Type B pancreatic cell (in vitro differentiated cells): Measurements from ENCODE around the gene ELAC2. TPM values are rescaled to one million over a fixed set of nuclear protein-coding genes. Genes with fewer than 3 reads are reported as not detected.

ENCODE experiments used
- DNase-seq: peaks from one replicate; pipeline ENCODE4 v3.0.0; 2021; ENCODE audit warnings: mixed read lengths; ENCODE audit not compliant: unreplicated experiment; ENCODE audit errors: extremely low spot score
- H3K27ac Mint-ChIP-seq: 2 replicates; pipeline ENCODE4 v1.8.0; 2021; ENCODE audit warnings: mild to moderate bottlenecking, mixed read lengths
- H3K27me3 Mint-ChIP-seq: 2 replicates; pipeline ENCODE4 v1.8.0; 2021; ENCODE audit warnings: mixed read lengths
- H3K36me3 Mint-ChIP-seq: 2 replicates; pipeline ENCODE4 v1.8.0; 2021; ENCODE audit warnings: mixed read lengths
- H3K4me1 Mint-ChIP-seq: one replicate; pipeline ENCODE4 v1.8.0; 2021; ENCODE audit warnings: mixed read lengths; ENCODE audit not compliant: unreplicated experiment
- H3K4me3 Mint-ChIP-seq: 2 replicates; pipeline ENCODE4 v1.8.0; 2021; ENCODE audit warnings: mild to moderate bottlenecking, mixed read lengths
- H3K9me3 Mint-ChIP-seq: 2 replicates; pipeline ENCODE4 v1.8.0; 2021; ENCODE audit warnings: mixed read lengths
- CTCF ChIP-seq: fragments of 200-600 bp; sonication (generic); conservative IDR thresholded peaks from 2 replicates; pipeline ENCODE4 v1.5.0; 2021; ENCODE audit warnings: antibody characterized with exemption, mild to moderate bottlenecking
- total RNA-seq: library from RNA; stranded (reverse); gene quantifications from 2 replicates; pipeline ENCODE4 v1.2.1, GENCODE V29; 2021; ENCODE audit warnings: low replicate concordance

ELAC2 gene
- total RNA-seq, 1 donor from 2014 or later = 55.8 TPM

- peaks cover 3% of the 10 kb centered on the region for H3K4me1 Mint-ChIP-seq
- no peaks in the 10 kb centered on the region for H3K36me3 Mint-ChIP-seq
- peak overlapping the region; percentile 68 for H3K4me3 Mint-ChIP-seq
- peaks cover 15% of the 10 kb centered on the region for H3K27me3 Mint-ChIP-seq
- H3K27ac Mint-ChIP-seq = no peak overlapping the region
- TF ChIP-seq CTCF = no peak
- DNase-seq = no peak
- no peaks in the 10 kb centered on the region for H3K9me3 Mint-ChIP-seq
Observed at GRCh38 chr17:12973496-12974004, 44.3 kb downstream of the ELAC2 start.

- Mint-ChIP-seq H3K4me1 (no peaks in the 10 kb centered on the region), H3K36me3 (peaks cover 8% of the 10 kb centered on the region), H3K27me3 (peaks cover 5% of the 10 kb centered on the region), H3K9me3 (no peaks in the 10 kb centered on the region), H3K4me3 (no peak overlapping the region), H3K27ac (no peak overlapping the region)
- DNase-seq = no peak
- no peak for TF ChIP-seq CTCF
Observed at GRCh38 chr17:12967962-12968361, 49.9 kb downstream of the ELAC2 start.

GRCh38 chr17:12966413-12966812, 51.4 kb downstream of the ELAC2 start:
- H3K36me3 Mint-ChIP-seq = peaks cover 8% of the 10 kb centered on the region
- no peak overlapping the region for H3K27ac Mint-ChIP-seq
- no peak for DNase-seq
- no peaks in the 10 kb centered on the region for H3K9me3 Mint-ChIP-seq
- no peaks in the 10 kb centered on the region for H3K4me1 Mint-ChIP-seq
- H3K4me3 Mint-ChIP-seq = no peak overlapping the region
- TF ChIP-seq CTCF = no peak
- H3K27me3 Mint-ChIP-seq = peaks cover under 1% of the 10 kb centered on the region

- H3K9me3 Mint-ChIP-seq = no peaks in the 10 kb centered on the region
- H3K27ac Mint-ChIP-seq = no peak overlapping the region
- H3K4me3 Mint-ChIP-seq = no peak overlapping the region
- H3K36me3 Mint-ChIP-seq = peaks cover 8% of the 10 kb centered on the region
- DNase-seq = no peak
- TF ChIP-seq CTCF = no peak
- no peaks in the 10 kb centered on the region for H3K4me1 Mint-ChIP-seq
- H3K27me3 Mint-ChIP-seq = no peaks in the 10 kb centered on the region
Observed at GRCh38 chr17:12965988-12966387, 51.8 kb downstream of the ELAC2 start.

GRCh38 chr17:12964840-12965239, 53.0 kb downstream of the ELAC2 start:
- Mint-ChIP-seq H3K4me1 (no peaks in the 10 kb centered on the region), H3K36me3 (peaks cover 8% of the 10 kb centered on the region), H3K27me3 (no peaks in the 10 kb centered on the region), H3K4me3 (no peak overlapping the region), H3K9me3 (no peaks in the 10 kb centered on the region), H3K27ac (no peak overlapping the region)
- TF ChIP-seq CTCF = no peak
- no peak for DNase-seq

GRCh38 chr17:12964162-12964561, 53.7 kb downstream of the ELAC2 start:
- H3K9me3 Mint-ChIP-seq = no peaks in the 10 kb centered on the region

More at GRCh38 chr17:12964162-12964561, 53.7 kb downstream of the ELAC2 start:
- Mint-ChIP-seq H3K4me3 (no peak overlapping the region), H3K4me1 (no peaks in the 10 kb centered on the region), H3K27me3 (no peaks in the 10 kb centered on the region), H3K27ac (no peak overlapping the region), H3K36me3 (peaks cover 11% of the 10 kb centered on the region)
- DNase-seq = no peak
- no peak for TF ChIP-seq CTCF
